WTC11 (cell line): ENCODE results near the gene PTPRCAP. TPM values are rescaled to one million over a fixed set of nuclear protein-coding genes. Genes with fewer than 3 reads are reported as not detected.

Experiments used
- ATAC-seq: fragments of 200-7000 bp; cut with Tn5 transposase; 2 replicates; pipeline ENCODE4 v1.10.0; 2021; ENCODE audit warnings: mild to moderate bottlenecking, moderate library complexity
- CTCF ChIA-PET: fragments of 300-600 bp; sonication (Branson Sonifier 250); formaldehyde crosslinking; loops from one replicate; lab custom pipeline; 2021; ENCODE audit warnings: antibody characterized with exemption; lab: Charles Lee
- POLR2A ChIA-PET: fragments of 350-600 bp; sonication (Branson Sonifier 250); formaldehyde crosslinking; loops from one replicate; lab custom pipeline; 2021; ENCODE audit warnings: antibody characterized with exemption; lab: Charles Lee
- DNase-seq: peaks from one replicate; pipeline ENCODE4 v3.0.0; 2021; ENCODE audit warnings: low spot score
- H3K27ac Mint-ChIP-seq: 2 replicates; pipeline ENCODE4 v1.8.0; 2021; ENCODE audit warnings: mixed read lengths
- H3K27me3 Mint-ChIP-seq: 2 replicates; pipeline ENCODE4 v1.8.0; 2021; ENCODE audit warnings: low read depth, mild to moderate bottlenecking, moderate library complexity, mixed read lengths
- H3K36me3 Mint-ChIP-seq: 2 replicates; pipeline ENCODE4 v1.8.0; 2021; ENCODE audit warnings: mixed read lengths
- H3K4me1 Mint-ChIP-seq: 2 replicates; pipeline ENCODE4 v1.8.0; 2022; ENCODE audit warnings: mixed read lengths
- H3K4me3 Mint-ChIP-seq: 2 replicates; pipeline ENCODE4 v1.8.0; 2021; ENCODE audit warnings: mild to moderate bottlenecking, moderate library complexity, mixed read lengths
- H3K9me3 Mint-ChIP-seq: 2 replicates; pipeline ENCODE4 v1.8.0; 2021; ENCODE audit warnings: mixed read lengths
- FOXK1 ChIP-seq: sonication (generic); formaldehyde crosslinking; IDR thresholded peaks from 2 replicates; pipeline ENCODE4 v1.8.0; 2022; ENCODE audit warnings: mild to moderate bottlenecking, moderate library complexity, missing genetic modification reagents
- FOXP1 ChIP-seq: sonication (generic); formaldehyde crosslinking; IDR thresholded peaks from 2 replicates; pipeline ENCODE4 v1.8.0; 2022; ENCODE audit warnings: missing genetic modification reagents, mild to moderate bottlenecking, moderate library complexity, borderline replicate concordance
- GTF2I ChIP-seq: fragments of 250-450 bp; sonication (Bioruptor Pico); conservative IDR thresholded peaks from 2 replicates; pipeline ENCODE4 v1.4.0; 2021; ENCODE audit warnings: mild to moderate bottlenecking
- HMGA2 ChIP-seq: fragments of 250-450 bp; sonication (Bioruptor Pico); IDR thresholded peaks from 2 replicates; pipeline ENCODE4 v1.4.0; 2021; ENCODE audit warnings: mild to moderate bottlenecking, moderate library complexity
- PRRX2 ChIP-seq: fragments of 250-450 bp; sonication (Bioruptor Pico); IDR thresholded peaks from 2 replicates; pipeline ENCODE4 v1.8.0; 2021; ENCODE audit warnings: mild to moderate bottlenecking
- RORB ChIP-seq: fragments of 250-450 bp; sonication (Bioruptor Pico); IDR thresholded peaks from 2 replicates; pipeline ENCODE4 v1.9.0; 2021; ENCODE audit warnings: mild to moderate bottlenecking
- SP1 ChIP-seq: sonication (generic); formaldehyde crosslinking; conservative IDR thresholded peaks from 2 replicates; pipeline ENCODE4 v1.8.1; 2022; ENCODE audit warnings: missing genetic modification reagents
- TP53 ChIP-seq: sonication (generic); formaldehyde crosslinking; IDR thresholded peaks from 2 replicates; pipeline ENCODE4 v1.8.1; 2023; ENCODE audit warnings: mild to moderate bottlenecking, missing genetic modification reagents
- ZNF121 ChIP-seq: sonication (generic); formaldehyde crosslinking; IDR thresholded peaks from 2 replicates; pipeline ENCODE4 v1.8.0; 2023; ENCODE audit warnings: missing genetic modification reagents
- total RNA-seq: library from RNA; stranded (reverse); gene quantifications from 3 replicates; pipeline ENCODE4 v1.2.3, GENCODE V29; 2021
- TF ChIP-seq, protein P1 (sequence below): sonication (generic); formaldehyde crosslinking; IDR thresholded peaks from 2 replicates; pipeline ENCODE4 v1.8.0; 2022; ENCODE audit warnings: mild to moderate bottlenecking, missing genetic modification reagents
- TF ChIP-seq, protein P2 (sequence below): sonication (generic); formaldehyde crosslinking; conservative IDR thresholded peaks from 2 replicates; pipeline ENCODE4 v1.8.1; 2022; ENCODE audit warnings: mild to moderate bottlenecking, missing genetic modification reagents
- TF ChIP-seq, protein P3 (sequence below): sonication (generic); formaldehyde crosslinking; IDR thresholded peaks from 2 replicates; pipeline ENCODE4 v1.8.0; 2022; ENCODE audit warnings: missing genetic modification reagents
- TF ChIP-seq, protein P4 (sequence below): sonication (generic); formaldehyde crosslinking; IDR thresholded peaks from 2 replicates; pipeline ENCODE4 v1.8.0; 2023; ENCODE audit warnings: mild to moderate bottlenecking, missing genetic modification reagents
- TF ChIP-seq, protein P5 (sequence below): fragments of 250-450 bp; sonication (Bioruptor Pico); IDR thresholded peaks from 2 replicates; pipeline ENCODE4 v1.9.0; 2021; ENCODE audit warnings: moderate library complexity, mild to moderate bottlenecking, inconsistent platforms, borderline replicate concordance
- TF ChIP-seq, protein P6 (sequence below): fragments of 200-600 bp; IDR thresholded peaks from 2 replicates; pipeline ENCODE4 v1.8.0; 2022; ENCODE audit warnings: antibody characterized with exemption

The PTPRCAP gene
- total RNA-seq, 1 experiment from 2014 or later = 3.6 TPM

DNA sequence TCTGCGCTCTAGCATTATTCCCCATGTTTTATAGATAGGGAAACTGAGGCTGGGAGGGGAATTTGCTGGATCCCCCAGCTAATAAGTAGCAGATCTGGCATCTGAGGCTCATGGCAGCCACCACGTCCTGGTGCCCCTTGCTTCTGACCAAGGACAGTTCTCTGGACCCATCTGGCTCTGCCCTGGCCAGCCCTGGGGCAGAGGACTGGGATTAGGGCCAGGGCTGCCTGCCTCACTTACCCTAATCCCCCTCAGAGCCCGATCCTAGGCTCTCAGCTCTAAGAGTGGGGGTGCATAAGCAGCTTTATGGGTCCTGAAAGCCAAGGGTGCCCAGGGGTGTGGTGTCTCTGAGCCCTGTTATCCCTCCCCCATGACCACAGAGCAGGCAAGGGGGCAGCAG is 17.6 kb upstream of the PTPRCAP start, which contains the start of gene CABP4:
TSS of gene CABP4 (plus strand) at position 301 of the 400 bp plus-strand sequence. CDS start at position 371, 70 bp downstream.
- H3K4me1 Mint-ChIP-seq = no peaks in the 10 kb centered on the region
- CTCF ChIA-PET = interaction anchor here (0.5 kb wide), 1 partner anchor 1069 kb away, joined by 3 read pairs; no protein-coding TSS in a partner anchor
- H3K4me3 Mint-ChIP-seq = no peak within 1 kb of the TSS
- no peaks in the 10 kb centered on the region for H3K36me3 Mint-ChIP-seq
- H3K27me3 Mint-ChIP-seq = peaks cover 2% of the 10 kb centered on the region
- DNase-seq (no peak), ATAC-seq (no peak)
- no peak within 1 kb of the TSS for H3K27ac Mint-ChIP-seq
- TF ChIP-seq, protein P1, sequence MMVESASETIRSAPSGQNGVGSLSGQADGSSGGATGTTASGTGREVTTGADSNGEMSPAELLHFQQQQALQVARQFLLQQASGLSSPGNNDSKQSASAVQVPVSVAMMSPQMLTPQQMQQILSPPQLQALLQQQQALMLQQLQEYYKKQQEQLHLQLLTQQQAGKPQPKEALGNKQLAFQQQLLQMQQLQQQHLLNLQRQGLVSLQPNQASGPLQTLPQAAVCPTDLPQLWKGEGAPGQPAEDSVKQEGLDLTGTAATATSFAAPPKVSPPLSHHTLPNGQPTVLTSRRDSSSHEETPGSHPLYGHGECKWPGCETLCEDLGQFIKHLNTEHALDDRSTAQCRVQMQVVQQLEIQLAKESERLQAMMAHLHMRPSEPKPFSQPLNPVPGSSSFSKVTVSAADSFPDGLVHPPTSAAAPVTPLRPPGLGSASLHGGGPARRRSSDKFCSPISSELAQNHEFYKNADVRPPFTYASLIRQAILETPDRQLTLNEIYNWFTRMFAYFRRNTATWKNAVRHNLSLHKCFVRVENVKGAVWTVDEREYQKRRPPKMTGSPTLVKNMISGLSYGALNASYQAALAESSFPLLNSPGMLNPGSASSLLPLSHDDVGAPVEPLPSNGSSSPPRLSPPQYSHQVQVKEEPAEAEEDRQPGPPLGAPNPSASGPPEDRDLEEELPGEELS (CRISPR knock-in tag) = no peak
- TF ChIP-seq GTF2I (CRISPR knock-in tag) = no peak
- no peak for TF ChIP-seq SP1 (CRISPR knock-in tag)
- TF ChIP-seq, protein P2, sequence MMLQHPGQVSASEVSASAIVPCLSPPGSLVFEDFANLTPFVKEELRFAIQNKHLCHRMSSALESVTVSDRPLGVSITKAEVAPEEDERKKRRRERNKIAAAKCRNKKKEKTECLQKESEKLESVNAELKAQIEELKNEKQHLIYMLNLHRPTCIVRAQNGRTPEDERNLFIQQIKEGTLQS (CRISPR knock-in tag) = no peak
- no peak for TF ChIP-seq HMGA2 (CRISPR knock-in tag)
- TF ChIP-seq RORB (CRISPR knock-in tag) = no peak
- TF ChIP-seq, protein P3, sequence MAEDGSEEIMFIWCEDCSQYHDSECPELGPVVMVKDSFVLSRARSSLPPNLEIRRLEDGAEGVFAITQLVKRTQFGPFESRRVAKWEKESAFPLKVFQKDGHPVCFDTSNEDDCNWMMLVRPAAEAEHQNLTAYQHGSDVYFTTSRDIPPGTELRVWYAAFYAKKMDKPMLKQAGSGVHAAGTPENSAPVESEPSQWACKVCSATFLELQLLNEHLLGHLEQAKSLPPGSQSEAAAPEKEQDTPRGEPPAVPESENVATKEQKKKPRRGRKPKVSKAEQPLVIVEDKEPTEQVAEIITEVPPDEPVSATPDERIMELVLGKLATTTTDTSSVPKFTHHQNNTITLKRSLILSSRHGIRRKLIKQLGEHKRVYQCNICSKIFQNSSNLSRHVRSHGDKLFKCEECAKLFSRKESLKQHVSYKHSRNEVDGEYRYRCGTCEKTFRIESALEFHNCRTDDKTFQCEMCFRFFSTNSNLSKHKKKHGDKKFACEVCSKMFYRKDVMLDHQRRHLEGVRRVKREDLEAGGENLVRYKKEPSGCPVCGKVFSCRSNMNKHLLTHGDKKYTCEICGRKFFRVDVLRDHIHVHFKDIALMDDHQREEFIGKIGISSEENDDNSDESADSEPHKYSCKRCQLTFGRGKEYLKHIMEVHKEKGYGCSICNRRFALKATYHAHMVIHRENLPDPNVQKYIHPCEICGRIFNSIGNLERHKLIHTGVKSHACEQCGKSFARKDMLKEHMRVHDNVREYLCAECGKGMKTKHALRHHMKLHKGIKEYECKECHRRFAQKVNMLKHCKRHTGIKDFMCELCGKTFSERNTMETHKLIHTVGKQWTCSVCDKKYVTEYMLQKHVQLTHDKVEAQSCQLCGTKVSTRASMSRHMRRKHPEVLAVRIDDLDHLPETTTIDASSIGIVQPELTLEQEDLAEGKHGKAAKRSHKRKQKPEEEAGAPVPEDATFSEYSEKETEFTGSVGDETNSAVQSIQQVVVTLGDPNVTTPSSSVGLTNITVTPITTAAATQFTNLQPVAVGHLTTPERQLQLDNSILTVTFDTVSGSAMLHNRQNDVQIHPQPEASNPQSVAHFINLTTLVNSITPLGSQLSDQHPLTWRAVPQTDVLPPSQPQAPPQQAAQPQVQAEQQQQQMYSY = no peak
- no peaks in the 10 kb centered on the region for H3K9me3 Mint-ChIP-seq
- POLR2A ChIA-PET = interaction anchor here (0.6 kb wide), 1 partner anchor 63 kb away, joined by 3 read pairs; the partner anchor contains the start of gene RAD9A

DNA sequence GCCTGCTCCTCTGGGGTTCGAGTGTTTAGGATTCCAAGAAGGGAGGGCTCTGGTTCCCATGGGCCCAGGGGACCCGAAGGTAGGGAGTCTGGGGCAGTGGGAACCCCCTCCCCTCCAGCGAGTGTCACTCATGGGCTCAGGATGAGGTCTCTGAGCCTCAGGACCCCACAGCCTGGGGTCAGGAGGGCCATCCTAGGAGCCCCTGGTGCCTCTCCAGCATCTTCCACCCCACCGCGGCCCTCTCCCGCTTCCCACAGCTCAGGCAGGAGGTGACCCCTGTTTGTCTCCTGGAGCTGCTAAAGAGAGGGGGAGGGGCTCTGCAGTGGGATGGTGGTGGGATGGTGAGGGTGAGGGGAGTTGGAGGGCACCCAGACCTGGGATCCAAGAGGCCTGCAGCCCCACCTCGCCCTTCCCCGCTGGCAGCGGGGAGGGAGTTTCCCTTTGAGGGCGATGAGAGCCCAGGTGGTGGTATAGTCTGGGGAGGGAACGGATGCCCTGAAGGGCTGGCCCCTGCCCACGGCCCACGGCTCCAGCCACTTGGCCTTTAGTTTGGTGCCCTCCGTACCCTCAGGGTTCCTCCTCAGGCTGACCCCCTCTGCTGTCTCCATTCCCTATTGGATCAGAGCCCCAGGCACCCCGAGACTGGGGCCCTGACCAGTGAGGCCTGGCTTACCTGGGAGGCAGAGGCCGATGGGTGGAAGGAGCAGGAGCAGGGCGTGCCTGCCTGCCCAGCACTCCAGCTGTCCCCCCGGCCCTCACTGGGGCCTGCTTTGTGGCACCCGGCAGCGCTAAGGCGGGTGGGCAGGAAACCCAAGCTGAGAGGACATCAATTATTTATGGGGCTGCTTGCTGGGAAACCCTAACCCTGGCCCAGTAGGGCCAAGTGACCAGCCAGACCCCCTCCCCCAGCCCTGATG is 16.6 kb upstream of the PTPRCAP start:
- ATAC-seq = no peak
- TF ChIP-seq TP53 (CRISPR knock-in tag) (no peak), ZNF121 (no peak; the same call in 1 of the 2 replicates)
- H3K27me3 Mint-ChIP-seq = peaks cover under 1% of the 10 kb centered on the region
- DNase-seq = no peak
- CTCF ChIA-PET = interaction anchor here (0.5 kb wide), 1 partner anchor 1068 kb away, joined by 3 read pairs; no protein-coding TSS in a partner anchor
- no peak overlapping the region for H3K4me3 Mint-ChIP-seq
- POLR2A ChIA-PET = no interaction called here
- no peaks in the 10 kb centered on the region for H3K36me3 Mint-ChIP-seq
- H3K4me1 Mint-ChIP-seq = no peaks in the 10 kb centered on the region
- no peaks in the 10 kb centered on the region for H3K9me3 Mint-ChIP-seq
- H3K27ac Mint-ChIP-seq = no peak overlapping the region

DNA sequence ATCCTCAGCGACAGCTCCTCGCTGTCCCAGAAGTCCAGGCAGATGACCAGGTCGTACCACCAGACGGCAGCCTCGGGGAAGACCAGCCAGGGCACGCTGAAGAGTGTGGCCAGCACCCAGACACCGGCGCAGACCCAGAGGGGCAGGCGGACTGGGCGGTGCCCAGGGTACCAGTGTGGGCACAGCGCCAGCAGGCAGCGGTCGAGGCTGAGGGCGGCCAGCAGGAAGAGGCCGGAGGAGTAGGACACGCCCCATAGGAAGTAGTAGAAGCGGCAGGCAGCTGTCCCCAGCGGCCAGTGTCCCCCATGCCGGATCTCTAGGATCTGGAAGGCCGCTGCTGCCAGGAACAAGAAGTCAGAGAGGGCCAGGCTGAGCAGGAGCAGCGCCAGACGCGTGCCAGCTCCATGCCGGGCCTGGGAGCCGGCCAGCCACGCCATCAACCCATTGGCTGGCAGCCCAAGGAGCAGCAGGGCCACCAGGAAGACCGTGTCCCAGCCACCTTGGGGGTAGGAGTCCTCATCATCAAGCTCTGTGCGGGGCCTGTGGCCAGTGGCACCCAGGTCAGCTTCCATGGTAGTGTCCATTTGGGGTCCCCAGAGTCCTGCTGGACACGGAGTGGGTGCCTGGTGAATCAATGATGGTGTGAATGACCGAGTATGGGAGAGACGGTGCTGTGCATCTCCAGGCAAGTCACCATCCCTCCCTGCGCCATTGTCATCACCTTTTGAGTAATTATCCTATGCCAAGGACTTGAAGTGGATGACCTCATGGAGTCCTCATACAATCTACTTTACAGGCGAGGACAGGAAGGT is 14.9 kb upstream of the PTPRCAP start, which contains the start of gene GPR152:
TSS of gene GPR152 (minus strand) at position 589 of the 812 bp plus-strand sequence. CDS start at position 584, 5 bp downstream.
- H3K4me3 Mint-ChIP-seq = no peak within 1 kb of the TSS
- POLR2A ChIA-PET = no interaction called here
- CTCF ChIA-PET = interaction anchor here (1.5 kb wide), 2 partner anchors 13 to 50 kb away, joined by 4 read pairs; no protein-coding TSS in a partner anchor
- H3K36me3 Mint-ChIP-seq = no peaks in the 10 kb centered on the region
- peaks cover 3% of the 10 kb centered on the region for H3K27me3 Mint-ChIP-seq
- ATAC-seq = no peak
- DNase-seq = no peak
- 0 out of 2 replicates have a peak within 1 kb of the TSS, but pooled peaks have one; percentile 14 for H3K27ac Mint-ChIP-seq
- no peaks in the 10 kb centered on the region for H3K4me1 Mint-ChIP-seq
- H3K9me3 Mint-ChIP-seq = no peaks in the 10 kb centered on the region
- TF ChIP-seq PRRX2 (CRISPR knock-in tag) (no peak), FOXK1 (no peak), FOXP1 (CRISPR knock-in tag) (no peak)
- TF ChIP-seq, protein P4, sequence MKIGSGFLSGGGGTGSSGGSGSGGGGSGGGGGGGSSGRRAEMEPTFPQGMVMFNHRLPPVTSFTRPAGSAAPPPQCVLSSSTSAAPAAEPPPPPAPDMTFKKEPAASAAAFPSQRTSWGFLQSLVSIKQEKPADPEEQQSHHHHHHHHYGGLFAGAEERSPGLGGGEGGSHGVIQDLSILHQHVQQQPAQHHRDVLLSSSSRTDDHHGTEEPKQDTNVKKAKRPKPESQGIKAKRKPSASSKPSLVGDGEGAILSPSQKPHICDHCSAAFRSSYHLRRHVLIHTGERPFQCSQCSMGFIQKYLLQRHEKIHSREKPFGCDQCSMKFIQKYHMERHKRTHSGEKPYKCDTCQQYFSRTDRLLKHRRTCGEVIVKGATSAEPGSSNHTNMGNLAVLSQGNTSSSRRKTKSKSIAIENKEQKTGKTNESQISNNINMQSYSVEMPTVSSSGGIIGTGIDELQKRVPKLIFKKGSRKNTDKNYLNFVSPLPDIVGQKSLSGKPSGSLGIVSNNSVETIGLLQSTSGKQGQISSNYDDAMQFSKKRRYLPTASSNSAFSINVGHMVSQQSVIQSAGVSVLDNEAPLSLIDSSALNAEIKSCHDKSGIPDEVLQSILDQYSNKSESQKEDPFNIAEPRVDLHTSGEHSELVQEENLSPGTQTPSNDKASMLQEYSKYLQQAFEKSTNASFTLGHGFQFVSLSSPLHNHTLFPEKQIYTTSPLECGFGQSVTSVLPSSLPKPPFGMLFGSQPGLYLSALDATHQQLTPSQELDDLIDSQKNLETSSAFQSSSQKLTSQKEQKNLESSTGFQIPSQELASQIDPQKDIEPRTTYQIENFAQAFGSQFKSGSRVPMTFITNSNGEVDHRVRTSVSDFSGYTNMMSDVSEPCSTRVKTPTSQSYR = no peak
- TF ChIP-seq, protein P5, sequence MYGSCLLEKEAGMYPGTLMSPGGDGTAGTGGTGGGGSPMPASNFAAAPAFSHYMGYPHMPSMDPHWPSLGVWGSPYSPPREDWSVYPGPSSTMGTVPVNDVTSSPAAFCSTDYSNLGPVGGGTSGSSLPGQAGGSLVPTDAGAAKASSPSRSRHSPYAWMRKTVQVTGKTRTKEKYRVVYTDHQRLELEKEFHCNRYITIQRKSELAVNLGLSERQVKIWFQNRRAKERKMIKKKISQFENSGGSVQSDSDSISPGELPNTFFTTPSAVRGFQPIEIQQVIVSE (CRISPR knock-in tag) = no peak
- TF ChIP-seq, protein P6, sequence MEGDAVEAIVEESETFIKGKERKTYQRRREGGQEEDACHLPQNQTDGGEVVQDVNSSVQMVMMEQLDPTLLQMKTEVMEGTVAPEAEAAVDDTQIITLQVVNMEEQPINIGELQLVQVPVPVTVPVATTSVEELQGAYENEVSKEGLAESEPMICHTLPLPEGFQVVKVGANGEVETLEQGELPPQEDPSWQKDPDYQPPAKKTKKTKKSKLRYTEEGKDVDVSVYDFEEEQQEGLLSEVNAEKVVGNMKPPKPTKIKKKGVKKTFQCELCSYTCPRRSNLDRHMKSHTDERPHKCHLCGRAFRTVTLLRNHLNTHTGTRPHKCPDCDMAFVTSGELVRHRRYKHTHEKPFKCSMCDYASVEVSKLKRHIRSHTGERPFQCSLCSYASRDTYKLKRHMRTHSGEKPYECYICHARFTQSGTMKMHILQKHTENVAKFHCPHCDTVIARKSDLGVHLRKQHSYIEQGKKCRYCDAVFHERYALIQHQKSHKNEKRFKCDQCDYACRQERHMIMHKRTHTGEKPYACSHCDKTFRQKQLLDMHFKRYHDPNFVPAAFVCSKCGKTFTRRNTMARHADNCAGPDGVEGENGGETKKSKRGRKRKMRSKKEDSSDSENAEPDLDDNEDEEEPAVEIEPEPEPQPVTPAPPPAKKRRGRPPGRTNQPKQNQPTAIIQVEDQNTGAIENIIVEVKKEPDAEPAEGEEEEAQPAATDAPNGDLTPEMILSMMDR = no peak
